MM.1S (cell line): ENCODE data around the gene ZBTB38.
A peak's percentile ranks its signal among the peaks of the same experiment; 100 is the strongest.

ENCODE experiments used
- DNase-seq: peaks from one replicate; pipeline ENCODE4 v3.0.0-alpha.2; 2015
- H2AFZ ChIP-seq: fragments of 300-600 bp; sonication (generic); 2 replicates; pipeline ENCODE4 v1.6.0; 2016; ENCODE audit warnings: antibody characterized with exemption, low read length
- H3F3A ChIP-seq: fragments of 300-600 bp; sonication (generic); 2 replicates; pipeline ENCODE4 v1.6.1; 2016; ENCODE audit warnings: mild to moderate bottlenecking, antibody characterized with exemption, low read length, moderate library complexity, mixed read lengths; ENCODE audit not compliant: insufficient read depth
- H3K27ac ChIP-seq: fragments of 300-600 bp; sonication (generic); 2 replicates; pipeline ENCODE4 v1.5.1; 2016; ENCODE audit warnings: mild to moderate bottlenecking, low read length
- H3K27me3 ChIP-seq: fragments of 300-600 bp; sonication (generic); replicated peaks from 2 replicates; pipeline ENCODE4 v1.6.0; 2016; ENCODE audit warnings: low read length; ENCODE audit not compliant: insufficient read depth
- H3K36me3 ChIP-seq: fragments of 300-600 bp; sonication (generic); replicated peaks from 2 replicates; pipeline ENCODE4 v1.6.1; 2016; ENCODE audit warnings: mild to moderate bottlenecking, low read length, mixed read lengths; ENCODE audit not compliant: insufficient read depth
- H3K4me1 ChIP-seq: fragments of 300-600 bp; sonication (generic); 2 replicates; pipeline ENCODE4 v1.6.1; 2016; ENCODE audit warnings: low read length, mixed read lengths
- H3K4me2 ChIP-seq: fragments of 300-600 bp; sonication (generic); 2 replicates; pipeline ENCODE4 v1.6.0; 2016; ENCODE audit warnings: low read depth, low read length
- H3K4me3 ChIP-seq: fragments of 300-600 bp; sonication (generic); 2 replicates; pipeline ENCODE4 v1.5.1; 2016; ENCODE audit warnings: low read length, mixed read lengths
- H3K79me2 ChIP-seq: fragments of 300-600 bp; sonication (generic); 2 replicates; pipeline ENCODE4 v1.6.1; 2016; ENCODE audit warnings: mixed run types, low read length, mixed read lengths
- H3K9ac ChIP-seq: fragments of 300-600 bp; sonication (generic); 2 replicates; pipeline ENCODE4 v1.6.1; 2016; ENCODE audit warnings: low read length, mixed read lengths
- H3K9me2 ChIP-seq: fragments of 300-600 bp; sonication (generic); replicated peaks from 2 replicates; pipeline ENCODE4 v1.6.1; 2016; ENCODE audit warnings: mild to moderate bottlenecking, low read length, mixed read lengths; ENCODE audit not compliant: insufficient read depth
- H3K9me3 ChIP-seq: fragments of 300-600 bp; sonication (generic); replicated peaks from 2 replicates; pipeline ENCODE4 v1.6.1; 2016; ENCODE audit warnings: mild to moderate bottlenecking, low read length, mixed read lengths; ENCODE audit not compliant: insufficient read depth
- H4K20me1 ChIP-seq: fragments of 300-600 bp; sonication (generic); 2 replicates; pipeline ENCODE4 v1.6.1; 2016; ENCODE audit warnings: mild to moderate bottlenecking, low read length, moderate library complexity, mixed read lengths; ENCODE audit not compliant: insufficient read depth
- CTCF ChIP-seq: fragments of 300-600 bp; sonication (generic); IDR thresholded peaks from 2 replicates; pipeline ENCODE4 v1.5.1; 2016; ENCODE audit warnings: antibody characterized with exemption, low read length, mixed read lengths
- EZH2 ChIP-seq: fragments of 300-600 bp; sonication (generic); optimal IDR thresholded peaks from 2 replicates; pipeline ENCODE3; 2017; ENCODE audit warnings: low read depth, mild to moderate bottlenecking, antibody characterized with exemption, low read length, mixed read lengths
- EZH2phosphoT487 ChIP-seq: fragments of 300-600 bp; sonication (generic); IDR thresholded peaks from 2 replicates; pipeline ENCODE4 v1.6.1; 2018; ENCODE audit warnings: antibody characterized with exemption, low read length

The ZBTB38 gene

GRCh38 chr3:141368062-141368924 lies at the start of gene ZBTB38:
Gene ZBTB38, plus strand, starts transcription at chr3:141368504. Its CDS starts 73,885 bp downstream, at chr3:141442389.
- H3K4me3 ChIP-seq: no peak within 1 kb of the TSS
- H3K79me2 ChIP-seq: peaks cover 37% of the 10 kb centered on the region
- H3F3A ChIP-seq: peaks cover 32% of the 10 kb centered on the region
- no peaks in the 10 kb centered on the region for H3K9me3 ChIP-seq
- H2AFZ ChIP-seq: no peak within 1 kb of the TSS
- peak within 1 kb of the TSS; percentile 56; the same call in 1 of the 2 replicates for H3K27ac ChIP-seq
- no peaks in the 10 kb centered on the region for H4K20me1 ChIP-seq
- H3K27me3 ChIP-seq: no peaks in the 10 kb centered on the region
- H3K36me3 ChIP-seq: no peaks in the 10 kb centered on the region
- peaks cover 52% of the 10 kb centered on the region for H3K4me1 ChIP-seq
- H3K4me2 ChIP-seq: peak within 1 kb of the TSS; percentile 31; the same call in 1 of the 2 replicates
- no peaks in the 10 kb centered on the region for H3K9me2 ChIP-seq
- no peak for TF ChIP-seq EZH2
- no peak for TF ChIP-seq EZH2phosphoT487
- no peak for TF ChIP-seq CTCF
- DNase-seq: peak; percentile 19
- H3K9ac ChIP-seq: peak within 1 kb of the TSS; percentile 25; the same call in 1 of the 2 replicates

GRCh38 chr3:141320399-141321108 lies 47.8 kb upstream of the ZBTB38 start:
- H4K20me1 ChIP-seq: no peaks in the 10 kb centered on the region
- no peaks in the 10 kb centered on the region for H3K79me2 ChIP-seq

GRCh38 chr3:141321109-141321497 lies 47.2 kb upstream of the ZBTB38 start:
- TF ChIP-seq CTCF (no peak), EZH2 (no peak), EZH2phosphoT487 (no peak)
- H3K4me2 ChIP-seq: peak overlapping the region; percentile 24; the same call in 1 of the 2 replicates
- H3K9me3 ChIP-seq: no peaks in the 10 kb centered on the region
- H3K9ac ChIP-seq: no peak overlapping the region
- no peaks in the 10 kb centered on the region for H4K20me1 ChIP-seq
- no peaks in the 10 kb centered on the region for H3K9me2 ChIP-seq
- no peak overlapping the region for H3K27ac ChIP-seq
- H3F3A ChIP-seq: no peaks in the 10 kb centered on the region
- H3K4me3 ChIP-seq: no peak overlapping the region
- no peaks in the 10 kb centered on the region for H3K27me3 ChIP-seq
- no peak for DNase-seq
- H3K79me2 ChIP-seq: no peaks in the 10 kb centered on the region
- H3K4me1 ChIP-seq: peaks cover 13% of the 10 kb centered on the region
- peak overlapping the region; percentile 26; the same call in 1 of the 2 replicates for H2AFZ ChIP-seq
- no peaks in the 10 kb centered on the region for H3K36me3 ChIP-seq

More at GRCh38 chr3:141320399-141321108, 47.8 kb upstream of the ZBTB38 start:
- Histone ChIP-seq H3F3A (no peaks in the 10 kb centered on the region), H3K4me2 (peak overlapping the region; percentile 24; the same call in 1 of the 2 replicates), H3K4me1 (peaks cover 13% of the 10 kb centered on the region), H3K4me3 (no peak overlapping the region), H3K9ac (no peak overlapping the region), H3K27ac (no peak overlapping the region), H3K36me3 (no peaks in the 10 kb centered on the region), H3K9me3 (no peaks in the 10 kb centered on the region), H2AFZ (peak overlapping the region; percentile 26), H3K9me2 (no peaks in the 10 kb centered on the region), H3K27me3 (no peaks in the 10 kb centered on the region)
- TF ChIP-seq EZH2: no peak
- TF ChIP-seq CTCF: no peak
- TF ChIP-seq EZH2phosphoT487: no peak
- DNase-seq: peak; percentile 24
